Activated CD4-positive, alpha-beta T cell treated with anti-CD3 and anti-CD28 coated beads, Interleukin-2, amount 50 U/mL, for 48 hours (primary cell): ENCODE measurements around the gene MRPS21.
"Not testable (repeated sequence)": the region's sequence is repeated elsewhere in the genome, so short reads cannot be mapped to it uniquely, and the experiment has no call there.

ENCODE experiments used
- DNase-seq, 2 experiments: peaks; one replicate each; pipeline ENCODE4 v3.0.0-alpha.2; 2020

The MRPS21 gene

GRCh38 chr1:150281758-150282557 lies 11.7 kb upstream of the MRPS21 start, which contains the start of gene CIART:
TSS of gene CIART (plus strand) at chr1:150282554. CDS start at chr1:150283268, 714 bp downstream.
- DNase-seq = peak; percentile 66 to 74

- peak in 1 of 2 experiments; percentile 6 for DNase-seq
Observed at GRCh38 chr1:150282558-150282958, 11.1 kb upstream of the MRPS21 start.

GRCh38 chr1:150283260-150283659 lies 10.4 kb upstream of the MRPS21 start:
- no peak for DNase-seq

- no peak for DNase-seq
Observed at GRCh38 chr1:150288382-150288781, 5.3 kb upstream of the MRPS21 start.

- DNase-seq = no peak
Observed at GRCh38 chr1:150288822-150289221, 4.8 kb upstream of the MRPS21 start.

GRCh38 chr1:150295476-150295875 lies 1.8 kb downstream of the MRPS21 start:
- DNase-seq = no peak

GRCh38 chr1:150299716-150300115 lies 6.1 kb downstream of the MRPS21 start:
- no peak for DNase-seq

GRCh38 chr1:150302338-150302737 lies 8.7 kb downstream of the MRPS21 start:
- no peak for DNase-seq

GRCh38 chr1:150302902-150303301 lies 9.2 kb downstream of the MRPS21 start:
- no peak for DNase-seq

- DNase-seq = not testable (repeated sequence)
Observed at GRCh38 chr1:150308585-150308984, 14.9 kb downstream of the MRPS21 start.

- DNase-seq = no peak
Observed at GRCh38 chr1:150309758-150310508, 16.3 kb downstream of the MRPS21 start.

GRCh38 chr1:150311762-150312161 lies 18.1 kb downstream of the MRPS21 start:
- no peak for DNase-seq

- not testable (repeated sequence) for DNase-seq
Observed at GRCh38 chr1:150314691-150315090, 21.0 kb downstream of the MRPS21 start.

GRCh38 chr1:150320667-150320978 lies 27.0 kb downstream of the MRPS21 start:
- DNase-seq = no peak

GRCh38 chr1:150321826-150322166 lies 28.1 kb downstream of the MRPS21 start:
- DNase-seq = no peak

GRCh38 chr1:150322310-150322709 lies 28.6 kb downstream of the MRPS21 start:
- DNase-seq = no peak

- DNase-seq = no peak
Observed at GRCh38 chr1:150332651-150333290, 39.1 kb downstream of the MRPS21 start.

GRCh38 chr1:150346316-150346715 lies 52.7 kb downstream of the MRPS21 start:
- no peak for DNase-seq

GRCh38 chr1:150352866-150353265 lies 59.2 kb downstream of the MRPS21 start:
- DNase-seq = no peak
